22Rv1 (cell line): ENCODE measurements around the gene COL9A3.

Source experiments
- H3K27ac ChIP-seq: fragments of 450-650 bp; 2 replicates; pipeline ENCODE4 v1.5.1; 2017
- CTCF ChIP-seq: fragments of 450-650 bp; IDR thresholded peaks from 2 replicates; pipeline ENCODE4 v1.5.1; 2017; ENCODE audit warnings: mild to moderate bottlenecking
- ZFX ChIP-seq: fragments of 450-650 bp; IDR thresholded peaks from 2 replicates; pipeline ENCODE4 v1.6.1; 2017; ENCODE audit warnings: antibody characterized with exemption, borderline replicate concordance

Gene COL9A3

DNA sequence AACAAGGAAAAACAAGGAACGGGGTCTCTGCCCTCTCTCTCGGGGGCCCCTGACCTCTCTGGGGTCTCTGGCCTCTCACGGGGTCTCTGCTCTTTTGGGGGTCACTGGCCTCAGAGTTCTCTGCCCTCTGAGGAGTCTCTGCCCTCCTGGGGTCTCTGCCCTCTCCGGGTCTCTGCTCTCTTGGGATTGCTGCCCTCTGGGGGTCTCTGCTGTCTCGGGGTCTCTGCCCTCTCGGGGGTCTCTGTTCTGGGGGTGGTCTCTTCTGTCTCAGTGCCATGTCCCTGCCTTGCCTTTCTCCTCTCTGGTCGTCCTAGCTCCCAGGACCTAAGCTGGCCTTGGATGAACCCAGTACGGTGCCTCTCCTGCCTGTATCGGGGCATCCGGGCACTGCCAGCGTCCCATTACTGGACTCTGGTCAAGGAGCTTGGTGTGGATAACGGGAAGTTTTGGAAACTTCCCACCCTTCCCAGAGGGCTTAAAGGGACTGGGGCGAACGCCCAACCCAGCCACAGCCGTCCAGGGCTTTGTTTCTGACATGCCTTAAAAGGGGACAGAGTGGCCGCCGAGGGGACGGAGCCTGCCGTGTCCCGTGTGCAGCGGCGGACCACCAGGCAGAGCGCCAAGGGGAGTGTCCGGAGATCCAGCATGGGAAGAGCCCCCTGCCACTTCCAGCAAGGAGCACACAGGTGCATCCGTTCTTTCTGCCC is 45.3 kb upstream of the COL9A3 start:
- H3K27ac ChIP-seq: no peak overlapping the region
- no peak for TF ChIP-seq CTCF
- no peak for TF ChIP-seq ZFX

GRCh38 chr20:62772103-62772611 is 44.7 kb upstream of the COL9A3 start:
- TF ChIP-seq ZFX (no peak), CTCF (no peak)
- no peak overlapping the region for H3K27ac ChIP-seq

- H3K27ac ChIP-seq: no peak overlapping the region
- TF ChIP-seq ZFX (no peak), CTCF (no peak)
Observed at GRCh38 chr20:62772619-62772989, 44.2 kb upstream of the COL9A3 start.

DNA sequence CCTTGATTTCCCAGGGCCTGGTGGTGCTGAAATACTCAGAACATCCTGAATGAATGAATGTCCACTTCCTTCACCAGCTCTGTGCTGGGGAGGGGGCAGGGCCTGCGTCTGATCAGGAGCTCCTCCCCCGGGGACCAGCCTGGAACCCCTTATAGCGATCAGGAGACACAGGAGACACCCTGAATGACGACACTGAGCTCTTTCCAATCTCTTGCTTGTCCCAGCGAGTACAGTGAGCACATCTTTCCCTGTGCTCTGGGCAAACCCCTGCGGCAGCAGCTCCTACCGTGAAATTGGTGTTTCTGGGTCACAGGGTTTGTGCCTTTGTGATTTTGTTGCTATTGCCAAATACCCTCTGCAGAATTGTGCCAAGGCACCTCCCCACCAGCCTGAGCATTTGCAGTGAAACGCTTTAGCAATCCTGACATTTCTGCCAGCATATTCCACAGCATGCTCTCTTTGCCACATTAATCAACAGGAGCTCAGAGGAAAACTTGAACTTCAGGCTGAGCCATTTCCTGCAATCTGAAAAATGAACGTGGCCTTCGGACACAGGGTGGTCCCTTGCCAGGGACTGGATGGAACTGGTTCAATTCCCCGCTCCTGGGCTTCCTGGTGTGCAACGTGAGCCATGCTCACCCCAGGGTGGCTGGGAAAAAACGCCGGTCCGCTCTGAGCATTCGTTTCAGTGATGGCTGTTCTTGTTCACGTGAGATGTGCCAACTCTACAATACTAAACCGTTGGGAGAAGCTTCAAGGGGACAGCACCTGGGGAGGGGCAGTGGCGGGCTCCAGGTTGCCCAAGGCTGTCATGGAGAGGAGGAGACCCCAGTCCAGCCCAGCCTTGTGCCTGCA is 43.6 kb upstream of the COL9A3 start:
- TF ChIP-seq ZFX (no peak), CTCF (no peak)
- no peak overlapping the region for H3K27ac ChIP-seq

DNA sequence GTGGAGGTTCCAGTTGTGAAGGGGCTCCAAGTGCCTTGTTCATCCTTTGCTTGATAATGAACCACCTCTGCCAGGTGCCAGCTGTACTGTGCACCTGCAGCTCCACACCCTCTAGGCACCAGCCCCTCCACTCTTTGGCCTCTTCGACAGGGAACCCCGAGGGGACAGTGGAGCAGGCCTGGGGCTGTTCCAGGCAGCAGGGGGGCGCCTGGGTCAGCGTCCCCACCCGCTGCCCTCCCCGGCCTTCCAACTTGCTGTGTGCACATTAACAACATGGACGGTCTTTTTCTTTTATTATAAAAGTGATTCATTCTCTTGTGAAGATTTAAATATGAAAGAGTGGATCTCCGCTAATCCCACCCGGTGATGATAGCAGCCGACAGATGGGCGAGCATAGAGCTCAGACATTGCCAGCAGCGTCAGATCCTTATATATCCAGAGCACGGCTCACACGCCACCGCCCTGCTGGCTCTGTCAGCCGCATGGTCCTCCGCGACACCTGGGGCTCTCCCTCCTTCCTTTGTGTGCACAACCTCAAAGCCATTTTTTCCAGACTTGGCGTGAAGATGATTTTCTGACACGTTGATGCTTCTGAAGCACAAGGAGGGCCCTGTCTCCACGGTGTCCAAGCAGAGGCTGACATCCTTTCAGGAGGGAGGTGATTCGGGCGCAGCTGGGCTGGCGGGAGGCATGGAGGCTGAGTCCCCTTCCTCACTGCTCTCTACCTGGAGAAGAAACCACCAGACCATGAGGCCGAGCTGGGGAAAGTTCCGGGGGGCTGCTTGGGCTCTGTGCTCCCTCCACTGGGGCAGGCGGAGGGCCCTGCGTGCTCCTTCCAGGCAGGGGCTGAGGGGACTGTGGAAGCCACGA is 42.8 kb upstream of the COL9A3 start:
- no peak overlapping the region for H3K27ac ChIP-seq
- TF ChIP-seq CTCF: no peak
- TF ChIP-seq ZFX: no peak

GRCh38 chr20:62774762-62775161 is 42.1 kb upstream of the COL9A3 start:
- TF ChIP-seq ZFX (no peak), CTCF (no peak)
- H3K27ac ChIP-seq: no peak overlapping the region
